Raji (cell line): ENCODE measurements around the gene CDT1.

Source experiments
- POLR2A ChIP-seq: IDR thresholded peaks from 2 replicates; pipeline ENCODE4 v1.6.1; 2011; ENCODE audit warnings: low read depth, low read length, control low read depth; ENCODE audit not compliant: insufficient read depth

CDT1 gene

GRCh38 chr16:88777471-88778270, 25.9 kb upstream of the CDT1 start:
- no peak for TF ChIP-seq POLR2A

- TF ChIP-seq POLR2A: no peak
Measured at GRCh38 chr16:88778271-88778525, 25.4 kb upstream of the CDT1 start.

GRCh38 chr16:88778541-88779065, 25.0 kb upstream of the CDT1 start:
- no peak for TF ChIP-seq POLR2A

GRCh38 chr16:88779406-88780141, 24.0 kb upstream of the CDT1 start:
- no peak for TF ChIP-seq POLR2A

GRCh38 chr16:88780142-88781062, 23.2 kb upstream of the CDT1 start:
- TF ChIP-seq POLR2A: no peak

GRCh38 chr16:88781140-88782077, 22.2 kb upstream of the CDT1 start:
- peak; percentile 3; the same call in 1 of the 2 replicates for TF ChIP-seq POLR2A

GRCh38 chr16:88782454-88783390, 20.9 kb upstream of the CDT1 start:
- TF ChIP-seq POLR2A: 0 out of 2 replicates have a peak, but pooled peaks have one; percentile 24

GRCh38 chr16:88783391-88784073, 20.1 kb upstream of the CDT1 start:
- TF ChIP-seq POLR2A: 0 out of 2 replicates have a peak, but pooled peaks have one; percentile 27

- TF ChIP-seq POLR2A: peak; percentile 32; the same call in 1 of the 2 replicates
Measured at GRCh38 chr16:88784074-88784855, 19.3 kb upstream of the CDT1 start.

GRCh38 chr16:88784856-88785105, 18.8 kb upstream of the CDT1 start:
- TF ChIP-seq POLR2A: no peak

- TF ChIP-seq POLR2A: peak; percentile 87
Measured at GRCh38 chr16:88785106-88785924, 18.3 kb upstream of the CDT1 start, which contains the start of gene PIEZO1. TSS of gene PIEZO1 (minus strand) at chr16:88785220. CDS start at chr16:88784964, 256 bp downstream.
